ENCODE results near the gene ERG.
A peak's percentile ranks its signal among the peaks of the same experiment; 100 is the strongest.

ERG gene

DNA sequence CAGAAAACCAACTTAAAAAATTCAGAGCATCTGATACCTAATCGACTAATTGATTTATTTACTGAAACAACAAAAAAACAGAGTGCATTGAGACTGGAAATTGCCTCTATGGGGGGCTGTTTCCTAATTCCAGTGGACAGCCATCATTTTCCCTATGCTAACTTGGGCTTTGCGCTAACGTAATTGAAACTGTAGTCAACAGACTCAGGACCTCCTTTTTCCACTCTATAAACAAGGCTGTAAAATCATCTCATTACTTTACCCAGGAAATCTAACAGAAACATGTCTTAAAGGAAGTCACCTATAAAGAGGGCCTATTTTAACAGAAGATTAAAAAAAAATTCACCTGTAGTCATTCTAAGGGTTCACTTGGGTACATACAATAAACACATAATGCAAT lies 2.1 kb downstream of the ERG start:
- DNase-seq, result peak; percentile 66 to 73

DNA sequence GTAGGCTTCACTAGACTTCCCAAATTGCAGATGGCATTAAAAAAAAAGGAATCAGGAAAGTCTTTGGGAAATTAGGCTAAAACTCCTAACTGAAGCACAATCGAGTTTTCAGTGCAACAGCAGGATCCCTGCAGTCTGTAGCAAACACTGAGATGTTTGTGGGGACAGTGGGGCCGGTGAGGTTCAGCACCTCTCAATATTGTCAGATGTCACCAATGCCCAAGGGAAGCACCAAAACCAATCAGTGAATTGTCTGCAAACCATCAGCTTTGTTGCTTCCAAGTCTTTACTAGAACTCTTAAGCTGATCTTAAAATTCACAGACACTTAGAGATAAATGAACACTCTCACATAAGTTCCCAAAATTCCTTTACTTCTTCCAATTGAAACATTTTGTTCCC lies 2.6 kb downstream of the ERG start:
- peak; percentile 56 to 60 for DNase-seq

DNA sequence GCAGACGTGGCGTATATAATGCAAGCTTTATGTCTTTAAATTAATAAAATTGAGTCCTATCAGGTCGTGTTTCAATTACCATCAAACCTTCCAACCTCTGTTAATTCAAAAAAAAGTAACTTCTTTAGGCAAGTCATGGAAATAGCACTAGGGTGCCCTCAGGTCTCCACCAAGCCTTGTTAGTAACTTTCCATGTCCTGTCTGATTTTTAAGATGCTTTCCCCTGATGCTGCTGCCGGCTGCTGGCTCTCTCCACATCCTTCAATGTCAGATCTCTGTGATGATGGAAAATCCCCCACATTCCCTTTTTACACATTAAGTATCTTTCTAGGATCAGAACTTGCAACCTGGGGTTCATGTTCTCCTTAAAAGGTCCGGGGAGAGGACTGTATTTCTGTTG lies 3.0 kb downstream of the ERG start:
- peak; percentile 43 to 60 for DNase-seq

DNA sequence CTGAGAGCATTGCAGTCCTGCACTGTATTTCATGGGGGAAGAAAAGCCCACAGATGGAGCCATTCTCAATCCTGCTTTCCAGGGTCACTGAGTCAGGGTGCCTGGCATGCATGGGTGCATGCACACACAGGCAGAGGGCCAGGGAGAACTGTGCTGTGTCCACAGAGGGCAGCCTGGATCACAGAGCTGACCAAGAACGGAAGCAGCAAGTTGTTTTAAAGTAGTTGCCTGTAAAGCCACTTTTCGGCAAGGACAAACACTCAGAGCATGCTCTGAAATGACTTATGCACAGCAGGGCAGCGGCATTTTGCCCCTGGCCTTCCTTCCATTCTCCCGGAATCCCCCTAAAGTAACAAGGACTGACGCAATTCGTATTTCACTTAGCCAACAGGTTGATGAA lies 3.6 kb downstream of the ERG start:
- peak in 1 of 2 experiments; percentile 15 for DNase-seq

DNA sequence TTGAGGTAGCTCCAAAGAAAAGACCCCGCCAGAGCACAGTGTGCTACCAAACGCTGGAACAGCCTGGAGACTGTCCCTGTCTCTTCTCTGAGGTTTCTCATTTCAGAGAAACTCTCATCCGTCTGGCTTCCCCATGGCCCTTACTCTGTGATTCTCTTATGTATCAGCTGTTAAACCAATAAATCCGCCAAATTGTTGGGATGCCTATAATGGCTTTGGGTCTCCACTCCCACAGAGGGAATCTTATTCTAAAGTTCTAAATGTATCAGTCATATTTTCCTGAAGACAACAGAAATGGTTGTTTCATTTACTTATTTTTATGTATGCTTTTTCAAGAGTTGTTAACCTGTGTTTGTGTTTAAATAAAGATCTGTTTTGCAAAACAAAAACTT lies 4.0 kb downstream of the ERG start:
- DNase-seq, result peak in 1 of 2 experiments; percentile 25

DNA sequence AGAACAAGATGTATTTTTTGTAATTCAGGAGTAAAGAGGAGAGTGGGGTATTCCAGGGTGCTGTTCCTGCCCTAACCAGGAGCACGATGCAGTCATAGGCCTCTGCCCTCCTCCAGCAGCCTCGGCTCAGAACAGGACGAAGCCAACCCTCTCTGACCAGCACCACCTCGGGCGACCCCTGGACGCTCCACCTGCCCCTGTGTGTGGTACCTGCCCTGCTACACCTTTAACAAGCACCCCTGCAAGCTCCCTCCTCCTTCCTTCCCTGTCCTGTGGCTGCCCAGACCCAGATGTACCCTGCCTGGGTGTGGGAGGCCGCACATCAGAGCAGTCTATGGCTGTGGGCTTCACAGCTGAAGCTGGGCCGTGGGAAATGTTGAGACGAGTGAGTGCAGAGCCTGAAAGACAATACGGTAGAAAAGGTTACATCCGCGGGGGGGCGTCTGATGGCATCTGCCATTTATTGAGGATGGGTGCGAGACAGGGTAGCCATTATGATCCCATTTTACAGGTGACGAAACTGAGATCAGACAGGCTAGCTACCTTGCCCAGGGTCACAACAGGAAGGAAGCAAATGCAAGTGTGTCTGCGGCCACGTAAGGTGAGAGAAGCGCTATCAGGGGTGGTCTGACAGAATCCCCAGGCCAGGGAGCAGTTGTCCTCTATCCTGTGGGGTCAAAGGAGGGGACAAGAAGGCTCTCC lies 4.6 kb downstream of the ERG start:
- DNase-seq, result peak in 1 of 2 experiments; percentile 13

DNA sequence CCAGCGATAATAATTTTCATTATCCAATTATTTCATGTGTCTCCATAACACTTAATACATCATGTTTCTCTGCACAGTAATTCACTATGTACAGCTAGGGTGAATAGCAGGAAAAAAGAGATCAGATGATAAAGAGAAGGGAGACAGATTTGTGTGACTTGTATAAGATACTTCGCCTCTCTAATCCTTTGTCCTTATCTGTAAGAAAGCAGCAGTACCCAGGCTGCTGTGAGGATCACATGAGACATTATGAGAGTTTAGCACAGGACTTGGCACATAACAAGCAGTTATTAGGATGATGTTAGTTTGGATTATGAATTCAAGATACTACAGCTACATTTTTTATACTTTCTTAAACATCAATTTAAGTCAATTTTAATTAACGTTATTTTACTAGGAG lies 6.3 kb downstream of the ERG start:
- peak in 1 of 2 experiments; percentile 13 for DNase-seq

DNA sequence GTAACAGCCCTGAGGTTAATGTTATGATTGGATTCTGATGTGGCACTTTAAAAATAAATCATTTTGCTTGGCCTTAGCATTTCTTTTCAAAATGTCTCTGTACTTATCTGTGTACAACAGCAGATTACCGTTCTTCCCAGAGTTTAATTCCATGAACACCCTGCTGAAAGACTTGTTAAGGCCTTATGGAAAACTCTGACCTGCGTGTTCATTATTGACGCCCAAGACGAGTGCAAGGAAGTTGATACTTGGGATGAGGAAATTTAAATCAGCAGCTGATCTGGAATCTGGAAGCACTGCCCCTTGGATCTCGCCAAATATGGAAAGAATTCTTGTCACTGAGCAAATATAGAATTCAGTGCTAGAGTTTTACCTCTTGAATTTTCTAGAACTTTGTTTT lies 6.7 kb downstream of the ERG start:
- DNase-seq, result no peak

DNA sequence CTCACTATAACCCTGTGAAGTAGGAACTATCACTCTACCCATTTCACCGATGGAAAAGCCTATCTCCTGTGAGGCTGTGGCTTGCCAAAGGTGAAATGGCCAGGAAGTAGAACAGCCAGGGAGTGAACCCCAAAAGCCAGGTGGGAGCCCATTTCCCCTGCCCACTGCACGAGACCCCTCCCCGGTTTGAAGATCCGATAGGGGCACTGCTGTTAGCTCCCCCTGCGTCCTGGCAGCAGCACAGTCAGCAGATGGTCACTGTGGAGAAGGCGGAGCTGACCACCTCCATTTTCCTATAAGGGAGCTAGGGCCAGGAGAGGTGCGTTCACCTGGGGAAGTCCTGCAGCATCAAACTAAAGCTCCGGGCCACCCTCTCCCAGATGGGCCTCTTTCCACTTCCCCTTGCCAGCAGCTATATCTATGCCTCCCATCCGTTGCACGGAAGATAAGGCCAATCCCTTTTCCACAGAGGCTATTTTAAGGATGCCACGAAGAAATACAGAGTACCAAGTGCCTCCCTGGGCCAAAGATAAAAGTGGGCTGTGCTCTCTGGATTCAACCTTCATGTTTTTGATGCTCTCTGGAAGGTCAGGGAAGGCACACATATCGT lies 7.8 kb downstream of the ERG start:
- DNase-seq, result peak; percentile 52

DNA sequence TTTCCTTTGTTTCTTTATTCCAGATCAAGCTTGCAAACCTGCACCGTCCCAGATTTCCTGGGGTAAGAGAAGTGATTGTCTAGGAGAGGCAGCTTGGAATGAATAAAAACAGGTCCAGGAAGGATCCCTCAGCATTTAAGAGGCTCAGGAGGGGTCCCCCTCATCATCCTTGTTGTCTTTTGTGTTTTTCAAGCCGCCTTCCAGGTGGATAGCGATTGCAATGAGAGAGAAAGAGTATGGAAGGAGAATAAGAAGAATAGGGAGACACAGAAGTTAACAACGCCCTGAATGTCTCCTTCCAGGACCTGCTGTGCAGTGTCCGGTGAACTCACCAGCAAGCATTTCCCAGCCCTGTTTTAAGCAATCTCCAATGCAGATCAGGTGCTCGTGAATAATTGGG lies 8.5 kb downstream of the ERG start:
- DNase-seq, result no peak

DNA sequence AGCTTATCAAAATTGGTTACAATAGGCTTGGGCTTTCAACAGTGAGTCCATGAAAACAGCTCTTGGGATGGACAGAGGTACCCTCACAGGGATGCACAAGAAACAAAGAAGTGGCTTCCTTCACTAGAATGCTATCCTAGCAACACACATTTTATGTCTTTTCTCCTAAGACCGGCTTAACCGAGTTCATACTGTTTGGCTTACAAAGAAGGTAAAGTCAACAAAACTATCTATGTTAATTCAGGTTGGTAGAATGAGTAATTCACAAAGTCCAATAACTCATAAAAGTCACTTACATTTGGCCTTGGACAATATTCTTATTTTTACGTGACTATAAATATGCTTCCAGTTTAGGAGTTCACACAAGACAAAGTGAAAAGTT lies 9.0 kb downstream of the ERG start:
- no peak for DNase-seq

DNA sequence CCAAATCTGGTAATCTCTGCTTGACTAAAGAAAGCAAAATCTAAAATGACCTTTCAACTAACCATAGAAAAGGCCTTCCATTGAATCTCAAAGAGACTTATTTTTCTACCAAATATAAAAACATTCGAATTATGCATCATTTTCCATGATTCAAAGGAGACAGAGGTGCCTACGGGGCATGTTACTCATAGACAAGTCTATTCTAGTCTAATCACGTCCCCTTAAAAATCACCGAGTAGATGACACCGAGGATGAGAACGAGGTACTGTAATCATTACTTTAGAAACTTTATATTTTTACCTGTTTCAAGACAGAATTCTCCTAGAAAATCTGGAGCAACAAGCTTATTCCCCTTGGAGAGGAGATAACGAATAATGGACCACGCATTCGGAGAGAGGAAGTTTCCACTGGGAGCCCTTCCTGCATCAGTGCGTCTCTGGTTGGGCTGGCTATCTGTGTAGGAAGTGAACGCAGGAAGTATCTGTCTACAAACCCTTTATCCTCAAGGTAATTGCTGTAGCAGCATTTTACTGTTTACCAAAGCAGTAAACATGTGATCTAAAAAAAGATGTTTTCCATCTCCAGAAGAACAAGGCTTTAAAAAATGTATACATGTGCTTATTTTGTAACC lies 9.5 kb downstream of the ERG start:
- DNase-seq, result peak; percentile 63 to 64

DNA sequence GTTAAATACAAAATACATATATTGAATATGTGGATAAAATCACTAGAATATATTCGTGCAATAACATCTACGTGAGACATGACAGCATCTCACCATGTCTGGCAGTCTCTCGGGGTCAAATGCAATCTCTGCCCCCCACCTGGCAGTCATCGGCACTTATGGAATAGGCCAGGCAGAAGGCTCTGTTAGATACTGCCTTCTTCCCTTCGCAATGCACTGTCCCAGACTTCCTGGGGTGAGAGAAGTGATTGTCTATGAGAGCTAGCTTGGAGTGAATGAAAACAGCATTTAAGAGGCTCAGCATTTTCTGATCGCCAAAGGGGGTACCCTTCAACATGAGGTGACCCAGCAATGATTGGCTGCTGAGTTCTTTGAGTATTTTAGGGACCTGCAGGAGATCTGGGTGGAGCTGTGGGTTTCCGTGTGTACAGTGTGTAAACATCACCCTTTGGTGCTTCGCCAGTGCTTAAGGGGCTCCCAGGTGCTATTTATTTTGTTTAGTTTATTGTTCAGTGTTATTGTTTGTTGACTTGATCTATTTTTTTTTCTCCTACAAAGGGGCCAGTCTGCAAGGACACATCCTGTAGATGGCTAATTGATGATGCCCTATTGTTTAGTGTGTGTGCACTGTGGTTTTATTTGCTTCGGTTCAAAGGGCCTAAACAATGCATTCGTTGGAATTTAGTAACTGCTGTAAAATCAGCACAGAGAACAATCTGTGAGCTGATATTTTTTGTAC lies 10.2 kb downstream of the ERG start:
- DNase-seq, result no peak

DNA sequence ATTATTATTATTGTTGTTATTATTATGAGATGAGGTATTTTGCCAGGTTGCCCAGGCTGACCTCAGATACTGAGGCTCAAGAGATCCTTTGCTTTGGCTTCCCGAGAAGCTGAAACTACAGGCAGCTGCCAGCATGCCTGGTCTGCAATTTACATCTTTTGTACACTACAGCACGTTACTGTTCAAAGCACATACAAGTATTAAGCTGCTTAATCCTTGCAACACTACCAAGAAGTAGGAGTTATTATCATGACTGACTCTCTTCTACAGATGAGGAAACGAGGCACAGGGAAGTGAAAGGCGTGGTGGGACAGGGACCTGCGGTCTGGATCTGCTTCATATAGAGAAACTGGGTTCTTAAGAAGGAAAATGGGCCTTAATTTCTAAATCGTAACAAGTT lies 11.6 kb downstream of the ERG start:
- peak; percentile 53 to 67 for DNase-seq

DNA sequence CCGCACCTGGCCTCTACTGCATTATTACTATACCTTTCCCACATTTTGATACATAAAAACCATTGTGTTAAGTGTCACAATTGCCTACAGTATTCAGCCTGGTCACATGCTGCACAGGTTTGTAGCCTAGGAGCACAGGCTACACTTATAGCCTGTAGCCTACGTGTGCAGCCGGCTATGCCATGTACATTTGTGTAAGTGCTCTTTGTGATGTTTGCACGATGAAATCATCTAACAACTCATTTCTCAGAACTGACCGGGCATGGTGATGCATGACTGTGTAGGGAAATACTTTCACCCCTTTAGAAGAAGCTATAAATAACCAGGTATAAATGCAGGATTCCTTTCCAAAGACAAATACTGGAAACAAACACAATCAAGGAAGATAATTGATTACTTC lies 12.1 kb downstream of the ERG start:
- DNase-seq, result no peak

DNA sequence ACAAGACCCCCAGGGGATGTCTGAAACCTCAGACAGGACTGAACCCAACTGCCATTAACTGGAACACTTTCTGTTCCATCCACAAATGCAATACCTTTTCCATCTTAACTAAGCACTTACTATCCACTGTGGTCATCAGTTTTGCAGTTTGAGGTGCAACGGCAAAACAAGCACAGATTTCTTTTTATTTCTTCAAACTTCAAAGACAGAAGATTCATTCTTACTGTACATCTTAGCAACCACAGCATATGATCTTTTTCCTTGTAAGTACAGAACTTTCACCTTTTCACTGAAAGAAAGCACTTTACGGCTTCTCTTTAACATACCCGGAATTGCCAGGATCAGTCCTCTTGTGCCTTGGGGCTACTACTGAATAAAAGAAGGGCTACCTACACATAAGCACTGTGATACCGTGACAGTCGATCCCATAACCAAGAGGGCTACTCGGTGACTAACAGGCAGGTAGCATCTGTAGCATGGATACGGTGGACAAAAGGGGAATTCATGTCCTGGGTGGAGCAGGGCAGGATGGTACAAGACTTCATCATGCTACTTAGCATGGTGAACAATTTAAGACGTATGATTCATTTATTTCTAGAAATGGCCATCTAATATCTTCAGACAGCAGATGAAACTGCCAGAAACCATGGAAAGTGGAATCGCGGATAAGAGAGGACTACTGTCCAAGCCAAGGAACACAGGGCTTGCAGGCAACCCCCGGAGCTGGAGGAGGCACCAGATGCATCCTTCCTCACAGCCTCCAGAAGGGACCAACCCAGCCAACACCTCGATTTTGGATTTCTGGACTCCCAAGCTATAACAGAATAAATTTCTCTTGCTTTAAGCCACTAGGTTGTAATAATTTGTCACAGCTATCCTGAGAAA lies 18.4 kb downstream of the ERG start:
- peak; percentile 10 to 33 for DNase-seq

DNA sequence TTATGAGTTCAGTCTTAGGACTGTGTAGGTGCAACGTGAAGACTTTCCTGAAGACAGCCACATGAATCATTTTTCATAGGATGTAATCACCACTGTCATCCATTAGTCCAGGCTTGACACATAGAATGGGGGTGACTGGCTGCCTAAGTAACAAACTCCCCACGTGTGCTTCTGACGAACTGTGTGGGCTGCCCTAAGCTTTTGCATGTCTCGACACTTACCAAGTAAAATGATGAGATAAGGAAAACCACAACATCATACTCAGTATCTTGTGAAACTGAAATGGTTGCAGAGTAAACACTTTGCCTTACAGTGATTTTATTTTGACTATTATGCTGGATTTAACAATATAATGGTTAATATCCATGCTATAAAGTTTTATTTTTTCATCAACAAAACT lies 19.5 kb downstream of the ERG start:
- DNase-seq, result peak in 1 of 2 experiments; percentile 11

DNA sequence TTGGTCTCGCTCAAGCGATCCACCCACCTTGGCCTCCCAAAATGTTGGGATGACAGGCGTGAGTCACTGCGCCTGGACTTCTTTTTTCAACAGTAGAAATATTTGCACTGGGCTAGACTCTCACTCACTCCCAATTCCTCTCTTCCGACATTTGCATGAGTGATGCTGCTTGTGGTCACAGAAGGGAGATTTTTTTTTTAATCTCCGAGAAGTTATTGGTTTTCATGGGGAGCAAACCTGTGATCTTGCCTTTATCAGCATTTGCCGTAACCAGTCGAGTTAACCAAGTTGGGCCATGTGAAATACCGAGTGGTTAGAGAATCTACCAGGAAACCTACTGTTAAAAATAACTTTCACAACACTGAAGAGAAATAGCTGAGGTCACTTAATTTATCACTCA lies 21.1 kb downstream of the ERG start:
- DNase-seq, result peak; percentile 74 to 77

DNA sequence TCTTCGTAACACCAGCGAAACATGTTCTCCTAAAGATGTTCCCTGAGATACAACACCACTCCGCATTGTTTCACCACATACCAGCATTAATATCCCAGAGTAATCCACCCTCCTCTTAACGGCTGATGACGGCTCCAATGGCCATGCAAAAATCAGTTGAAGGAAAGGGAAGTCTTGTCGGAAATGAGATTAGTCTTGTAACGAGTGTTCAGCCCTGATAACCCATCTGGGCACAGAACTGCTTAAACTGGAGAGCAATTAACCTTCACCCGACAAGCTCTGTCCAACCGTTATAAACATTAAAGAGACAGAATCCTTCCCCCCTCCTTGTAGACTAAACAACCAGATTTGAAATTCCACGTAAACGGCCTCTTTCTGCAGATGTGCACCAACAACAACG lies 21.9 kb downstream of the ERG start:
- DNase-seq, result peak; percentile 98

DNA sequence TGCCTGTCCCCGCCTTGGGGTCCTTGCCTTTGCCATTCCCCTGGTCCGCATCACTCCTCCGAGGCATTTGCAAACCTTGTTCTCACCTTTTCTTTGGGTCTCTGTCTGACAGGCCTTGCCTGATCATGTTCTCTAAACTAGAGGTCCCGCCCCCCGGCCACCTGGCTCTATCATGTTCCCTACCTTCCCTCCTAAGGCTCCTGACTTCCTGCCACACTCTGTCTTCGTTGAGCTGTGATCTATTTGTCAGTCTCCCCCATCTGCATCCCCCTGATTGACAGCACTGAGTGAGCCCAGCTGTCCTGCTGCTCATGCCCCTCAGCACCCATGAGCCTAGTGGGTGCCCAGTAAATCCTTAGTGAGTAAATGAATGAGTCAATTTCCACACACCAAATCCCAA lies 22.8 kb downstream of the ERG start:
- peak; percentile 53 to 56 for DNase-seq

DNA sequence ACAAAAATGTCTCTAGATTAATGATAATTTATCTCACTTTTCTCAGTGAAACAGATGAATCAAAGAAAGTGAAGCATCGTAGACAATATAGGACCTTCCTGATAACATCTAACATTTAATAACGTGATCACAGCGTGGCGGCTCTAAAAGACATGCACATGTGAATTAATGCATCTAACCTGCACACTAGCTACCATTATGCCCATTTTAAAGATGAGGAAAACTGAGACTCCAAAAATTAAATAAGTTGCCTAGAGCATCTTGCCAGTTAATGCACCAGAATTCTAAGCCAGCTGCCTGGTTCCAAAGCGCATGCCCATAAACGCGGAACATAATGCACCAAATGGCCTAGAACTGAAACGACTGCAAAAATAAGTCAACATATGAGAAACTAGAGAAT lies 23.5 kb downstream of the ERG start:
- DNase-seq, result no peak

DNA sequence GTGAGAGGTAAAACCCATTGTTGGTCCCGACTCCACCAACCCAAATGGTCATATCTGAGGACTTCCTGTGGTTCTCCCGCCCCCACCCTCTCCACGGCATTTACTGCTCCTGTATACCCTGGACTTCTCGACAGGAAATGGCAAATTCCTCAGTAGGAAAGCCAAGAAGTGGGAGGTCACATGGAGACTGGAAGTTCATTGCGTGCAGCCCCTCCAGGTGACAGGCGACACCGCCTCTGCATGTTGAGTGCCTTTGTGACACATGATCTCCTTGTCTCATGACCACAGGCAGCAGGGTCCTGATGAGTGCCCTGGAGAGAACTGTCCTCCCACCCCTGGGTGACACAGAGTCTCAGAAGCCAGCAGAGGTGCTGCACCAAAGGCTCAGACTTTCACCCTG lies 24.2 kb downstream of the ERG start:
- peak; percentile 49 to 60 for DNase-seq
